CD8-positive, alpha-beta memory T cell (primary cell): Measurements from ENCODE around the gene RAVER1. TPM values are rescaled to one million over a fixed set of nuclear protein-coding genes. Genes with fewer than 3 reads are reported as not detected.

Experiments used
- CTCF ChIA-PET: fragments of 350-600 bp; sonication (Branson Sonifier 250); formaldehyde crosslinking; loops from one replicate; lab custom pipeline; 2021; ENCODE audit warnings: antibody characterized with exemption; lab: Charles Lee
- POLR2A ChIA-PET: fragments of 350-600 bp; sonication (Branson Sonifier 250); formaldehyde crosslinking; loops from one replicate; lab custom pipeline; 2021; ENCODE audit warnings: antibody characterized with exemption; lab: Charles Lee
- DNase-seq, 5 donors: peaks; one replicate each; pipeline versions ENCODE4 v3.0.0 to v3.0.0-alpha.2; 2020 to 2022; ENCODE audit warnings: mixed read lengths in 1 of 5
- H3K27ac ChIP-seq: one replicate; pipeline ENCODE4 v1.7.0; 2013; ENCODE audit warnings: low read depth, mild to moderate bottlenecking, low read length, moderate library complexity
- H3K27me3 ChIP-seq: 2 replicates; pipeline ENCODE4 v1.7.0; 2013; ENCODE audit warnings: low read length, mild to moderate bottlenecking; ENCODE audit not compliant: insufficient read depth, poor library complexity, severe bottlenecking
- H3K36me3 ChIP-seq: 2 replicates; pipeline ENCODE4 v1.7.0; 2013; ENCODE audit warnings: mild to moderate bottlenecking, low read length, moderate library complexity; ENCODE audit not compliant: insufficient read depth
- H3K4me1 ChIP-seq: 2 replicates; pipeline ENCODE4 v1.7.0; 2013; ENCODE audit warnings: mild to moderate bottlenecking, low read length, moderate library complexity; ENCODE audit not compliant: insufficient read depth
- H3K4me3 ChIP-seq: 2 replicates; pipeline ENCODE4 v1.7.0; 2013; ENCODE audit warnings: mild to moderate bottlenecking, low read length
- H3K9me3 ChIP-seq: 2 replicates; pipeline ENCODE4 v1.7.0; 2013; ENCODE audit warnings: mild to moderate bottlenecking, low read length
- H3K27ac Mint-ChIP-seq, 8 donors: one replicate each; pipeline ENCODE4 v1.8.0; 2020 to 2021; ENCODE audit warnings: mixed read lengths in 8 of 8, mild to moderate bottlenecking in 6 of 8, inconsistent platforms in 3 of 8, moderate library complexity in 3 of 8
- H3K27me3 Mint-ChIP-seq, 2 donors: one replicate each; pipeline ENCODE4 v1.8.0; 2020 to 2021; ENCODE audit warnings: mixed read lengths in 2 of 2, mild to moderate bottlenecking in 1 of 2, moderate library complexity in 1 of 2
- H3K36me3 Mint-ChIP-seq, 3 donors: one replicate each; pipeline ENCODE4 v1.8.0; 2020 to 2021; ENCODE audit warnings: mixed read lengths in 3 of 3, inconsistent platforms in 1 of 3, mild to moderate bottlenecking in 1 of 3
- H3K4me1 Mint-ChIP-seq, 3 donors: one replicate each; pipeline ENCODE4 v1.8.0; 2020 to 2021; ENCODE audit warnings: mixed read lengths in 3 of 3, inconsistent platforms in 1 of 3, mild to moderate bottlenecking in 1 of 3
- H3K4me3 Mint-ChIP-seq, 7 donors: one replicate each; pipeline ENCODE4 v1.8.0; 2020 to 2021; ENCODE audit warnings: mixed read lengths in 7 of 7, mild to moderate bottlenecking in 6 of 7, moderate library complexity in 4 of 7, inconsistent platforms in 2 of 7
- H3K9me3 Mint-ChIP-seq, 5 donors: one replicate each; pipeline ENCODE4 v1.8.0; 2020 to 2022; ENCODE audit warnings: mixed read lengths in 5 of 5, mild to moderate bottlenecking in 3 of 5, moderate library complexity in 2 of 5, inconsistent platforms in 1 of 5
- polyA plus RNA-seq: library from polyadenylated mRNA; unstranded; fragments of 300-500 nt; fragmentation: Illumina TruSeq; gene quantifications from one replicate; pipeline ENCODE4 v1.2.3, GENCODE V29; 2021
- total RNA-seq, 2 experiments: library from RNA; stranded (reverse); gene quantifications; one replicate each; pipeline ENCODE4 v1.2.3, GENCODE V29; 2021

RAVER1 gene
- total and polyA plus RNA-seq, 3 experiments from 2014 or later: 24.1 to 98.5 (median 91.5) TPM

DNA sequence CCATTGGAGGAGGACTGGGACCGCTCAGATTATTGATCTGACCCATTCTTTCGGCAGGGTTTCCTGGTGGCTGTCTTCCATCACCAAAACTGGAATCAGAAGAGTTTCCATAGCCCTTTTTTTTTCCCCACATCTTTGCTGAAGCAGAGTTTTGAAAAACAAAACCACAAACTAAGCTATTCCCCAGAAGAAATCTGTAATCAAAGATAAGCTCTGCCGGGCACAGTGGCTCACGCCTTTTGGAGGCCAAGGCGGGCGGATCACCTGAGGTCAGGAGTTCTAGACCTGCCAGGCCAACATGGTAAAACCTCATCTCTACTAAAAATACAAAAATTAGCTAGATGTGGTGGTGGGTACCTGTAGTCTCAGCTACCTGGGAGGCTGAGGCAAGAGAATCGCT lies 66.6 kb downstream of the RAVER1 start:
- Histone ChIP-seq H3K4me3 (no peak overlapping the region), H3K27me3 (no peaks in the 10 kb centered on the region), H3K9me3 (no peaks in the 10 kb centered on the region), H3K27ac (no peak overlapping the region), H3K36me3 (no peaks in the 10 kb centered on the region), H3K4me1 (peaks cover 16% of the 10 kb centered on the region)
- ChIA-PET POLR2A (interaction anchor here (0.7 kb wide), 1 partner anchor 125 kb away, joined by 6 read pairs; no protein-coding TSS in a partner anchor), CTCF (interaction anchor here (1.2 to 11.0 kb wide), 3 partner anchors 67 to 146 kb away, joined by 3 to 355 read pairs (median 3); partner anchors contain the start of gene TYK2)
- DNase-seq: no peak
- peaks cover 9 to 24% (median 16%) of the 10 kb centered on the region in 3 donors for H3K4me1 Mint-ChIP-seq
- peak overlapping the region in 1 of 8 donors; percentile 33 for H3K27ac Mint-ChIP-seq
- H3K36me3 Mint-ChIP-seq: no peaks in the 10 kb centered on the region
- peaks cover 0 to 1% of the 10 kb centered on the region in 2 donors for H3K27me3 Mint-ChIP-seq
- H3K4me3 Mint-ChIP-seq: no peak overlapping the region
- H3K9me3 Mint-ChIP-seq: no peaks in the 10 kb centered on the region

Other genes with a start within 250 kb of the RAVER1 start
- gene SHFL, start 247.2 kb downstream of the RAVER1 start, total RNA-seq: 10 to 100 TPM; 41.5 to 45.2 TPM
- 68.1 TPM for gene SHFL, start 247.2 kb downstream of the RAVER1 start, polyA plus RNA-seq
- gene ANGPTL6, start 230.9 kb downstream of the RAVER1 start, total RNA-seq: 1 to 10 TPM; 6.6 to 7.7 TPM
- 0.35 TPM for gene ANGPTL6, start 230.9 kb downstream of the RAVER1 start, polyA plus RNA-seq
- gene PPAN, start 227.2 kb downstream of the RAVER1 start, total RNA-seq: 100 to 1,000 TPM; 273 to 284 TPM
- gene PPAN, start 227.2 kb downstream of the RAVER1 start, polyA plus RNA-seq: 47.4 TPM
- gene P2RY11, start 221.8 kb downstream of the RAVER1 start, total RNA-seq: 10 to 100 TPM; 53.7 to 58.1 TPM
- 7.4 TPM for gene P2RY11, start 221.8 kb downstream of the RAVER1 start, polyA plus RNA-seq
- gene EIF3G, start 213.6 kb downstream of the RAVER1 start, total RNA-seq: 100 to 1,000 TPM; 336 to 348 TPM
- 259 TPM for gene EIF3G, start 213.6 kb downstream of the RAVER1 start, polyA plus RNA-seq
- 100 to 1,000 TPM; 307 to 325 TPM for gene DNMT1, start 138.6 kb downstream of the RAVER1 start, total RNA-seq
- 142 TPM for gene DNMT1, start 138.6 kb downstream of the RAVER1 start, polyA plus RNA-seq
- 10 to 100 TPM; 18.4 to 19.9 TPM for gene S1PR2, start 102.2 kb downstream of the RAVER1 start, total RNA-seq
- gene S1PR2, start 102.2 kb downstream of the RAVER1 start, polyA plus RNA-seq: 2.2 TPM
- gene MRPL4, start 81.3 kb downstream of the RAVER1 start, total RNA-seq: 100 to 1,000 TPM; 149 to 152 TPM
- gene MRPL4, start 81.3 kb downstream of the RAVER1 start, polyA plus RNA-seq: 42.8 TPM
- gene ICAM1, start 62.4 kb downstream of the RAVER1 start, total RNA-seq: 10 to 100 TPM; 65.8 to 66.8 TPM
- gene ICAM1, start 62.4 kb downstream of the RAVER1 start, polyA plus RNA-seq: 13.1 TPM
- under 1 TPM; 0.15 to 0.33 TPM for gene ICAM4, start 46.6 kb downstream of the RAVER1 start, total RNA-seq
- gene ICAM4, start 46.6 kb downstream of the RAVER1 start, polyA plus RNA-seq: 0.95 TPM
- 1 to 10 TPM; 1.8 to 2.0 TPM for gene ICAM5, start 43.6 kb downstream of the RAVER1 start, total RNA-seq
- gene ICAM5, start 43.6 kb downstream of the RAVER1 start, polyA plus RNA-seq: not detected
- 1 to 10 TPM; 5.6 to 7.3 TPM for gene ZGLP1, start 23.7 kb downstream of the RAVER1 start, total RNA-seq
- 0.56 TPM for gene ZGLP1, start 23.7 kb downstream of the RAVER1 start, polyA plus RNA-seq
- 10 to 100 TPM; 29.6 to 30.0 TPM for gene FDX2, start 17.5 kb downstream of the RAVER1 start, total RNA-seq
- gene FDX2, start 17.5 kb downstream of the RAVER1 start, polyA plus RNA-seq: 16.1 TPM
- gene ICAM3, start 6.1 kb upstream of the RAVER1 start, total RNA-seq: 10 to 100 TPM; 83.0 to 89.1 TPM
- gene ICAM3, start 6.1 kb upstream of the RAVER1 start, polyA plus RNA-seq: 244 TPM
- gene TYK2, start 47.0 kb upstream of the RAVER1 start, total RNA-seq: 100 to 1,000 TPM; 210 to 212 TPM
- 74.4 TPM for gene TYK2, start 47.0 kb upstream of the RAVER1 start, polyA plus RNA-seq
- gene CDC37, start 70.0 kb upstream of the RAVER1 start, total RNA-seq: 100 to 1,000 TPM; 273 to 277 TPM
- 100 TPM for gene CDC37, start 70.0 kb upstream of the RAVER1 start, polyA plus RNA-seq
- 10 to 100 TPM; 21.6 to 22.2 TPM for gene PDE4A, start 87.0 kb upstream of the RAVER1 start, total RNA-seq
- 7.5 TPM for gene PDE4A, start 87.0 kb upstream of the RAVER1 start, polyA plus RNA-seq
- 100 to 1,000 TPM; 101 to 107 TPM for gene KEAP1, start 169.8 kb upstream of the RAVER1 start, total RNA-seq
- 58.3 TPM for gene KEAP1, start 169.8 kb upstream of the RAVER1 start, polyA plus RNA-seq
- gene S1PR5, start 183.9 kb upstream of the RAVER1 start, total RNA-seq: 1 to 10 TPM; 1.5 to 1.8 TPM
- 90.3 TPM for gene S1PR5, start 183.9 kb upstream of the RAVER1 start, polyA plus RNA-seq
- gene ATG4D, start 210.4 kb upstream of the RAVER1 start, total RNA-seq: 10 to 100 TPM; 44.4 to 45.1 TPM
- 28.9 TPM for gene ATG4D, start 210.4 kb upstream of the RAVER1 start, polyA plus RNA-seq
- 10 to 100 TPM; 61.6 to 64.5 TPM for gene KRI1, start 232.5 kb upstream of the RAVER1 start, total RNA-seq
- 45.7 TPM for gene KRI1, start 232.5 kb upstream of the RAVER1 start, polyA plus RNA-seq
- 10 to 100 TPM; 22.2 to 23.1 TPM for gene CDKN2D, start 235.4 kb upstream of the RAVER1 start, total RNA-seq
- 176 TPM for gene CDKN2D, start 235.4 kb upstream of the RAVER1 start, polyA plus RNA-seq